Central memory CD8-positive, alpha-beta T cell (primary cell): Measurements from ENCODE around the gene HSFX3.
"Not testable (repeated sequence)": the region's sequence is repeated elsewhere in the genome, so short reads cannot be mapped to it uniquely, and the experiment has no call there.

Experiments
- ATAC-seq: fragments of 150-1000 bp; cut with Tn5 transposase; replicated peaks from 2 replicates; pipeline ENCODE4 v1.10.0; 2022; ENCODE audit warnings: mild to moderate bottlenecking, moderate FRiP score, moderate number of reproducible peaks; ENCODE audit not compliant: poor library complexity, severe bottlenecking; ENCODE audit errors: extremely low read depth
- DNase-seq, 2 donors: peaks; one replicate each; pipeline ENCODE4 v3.0.0; 2021; ENCODE audit warnings: low spot score in 2 of 2
- H3K27ac Mint-ChIP-seq: one replicate; pipeline ENCODE4 v1.8.0; 2022; ENCODE audit warnings: low read depth, mild to moderate bottlenecking, moderate library complexity, mixed read lengths
- H3K27me3 Mint-ChIP-seq: one replicate; pipeline ENCODE4 v1.8.0; 2022; ENCODE audit warnings: mixed read lengths
- H3K36me3 Mint-ChIP-seq: one replicate; pipeline ENCODE4 v1.8.0; 2022; ENCODE audit warnings: mild to moderate bottlenecking, moderate library complexity, mixed read lengths; ENCODE audit not compliant: insufficient read depth
- H3K4me1 Mint-ChIP-seq: one replicate; pipeline ENCODE4 v1.8.0; 2022; ENCODE audit warnings: mixed read lengths
- H3K4me3 Mint-ChIP-seq: one replicate; pipeline ENCODE4 v1.8.0; 2022; ENCODE audit warnings: mild to moderate bottlenecking, moderate library complexity, mixed read lengths
- H3K9me3 Mint-ChIP-seq: one replicate; pipeline ENCODE4 v1.8.0; 2022; ENCODE audit warnings: mixed read lengths

HSFX3 gene

DNA sequence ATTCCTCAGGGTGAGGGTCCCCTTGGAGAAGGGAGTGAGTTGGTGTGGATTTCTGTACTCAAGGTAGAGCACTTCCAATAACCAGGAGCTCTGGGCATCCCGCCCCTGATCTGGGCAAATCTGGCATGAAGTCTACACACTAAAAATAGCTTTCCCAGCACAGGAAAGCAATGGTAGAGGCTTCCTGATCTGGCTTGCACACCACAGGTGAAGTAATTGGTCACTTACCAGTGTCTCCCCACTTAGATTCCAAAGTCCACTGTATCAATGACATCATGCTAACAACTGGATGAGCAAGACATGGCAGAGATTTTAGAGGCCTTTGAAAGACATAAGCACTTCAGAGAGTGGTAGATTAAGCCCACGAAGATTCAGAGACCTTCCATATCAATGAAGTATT, 26.8 kb downstream of the HSFX3 start:
- Mint-ChIP-seq H3K36me3 (peaks cover 20% of the 10 kb centered on the region), H3K27me3 (no peaks in the 10 kb centered on the region), H3K4me3 (no peak overlapping the region), H3K27ac (peak overlapping the region; percentile 94), H3K9me3 (no peaks in the 10 kb centered on the region), H3K4me1 (peaks cover 29% of the 10 kb centered on the region)
- ATAC-seq: no peak
- no peak for DNase-seq

DNA sequence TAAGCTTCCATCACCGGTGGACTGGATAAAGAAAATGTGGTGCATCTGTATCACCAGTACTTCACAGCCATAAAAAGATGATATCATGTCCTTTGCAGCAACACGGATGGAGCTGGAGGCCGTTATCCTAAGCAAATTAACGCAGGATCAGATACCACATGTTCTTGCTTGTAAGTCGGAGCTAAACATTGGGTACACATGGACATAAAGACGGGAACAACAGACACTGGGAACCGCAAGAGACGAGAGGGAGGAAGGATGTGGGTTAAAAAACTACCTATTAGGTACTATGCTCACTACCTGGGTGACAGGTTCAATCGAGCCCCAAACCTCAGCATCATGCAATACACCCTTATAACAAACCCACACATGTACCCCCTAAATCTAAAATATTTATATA, 28.3 kb downstream of the HSFX3 start:
- Mint-ChIP-seq H3K27ac (peak overlapping the region; percentile 94), H3K27me3 (no peaks in the 10 kb centered on the region), H3K4me1 (peaks cover 42% of the 10 kb centered on the region), H3K36me3 (peaks cover 18% of the 10 kb centered on the region), H3K9me3 (no peaks in the 10 kb centered on the region), H3K4me3 (peak overlapping the region; percentile 65)
- ATAC-seq (no peak), DNase-seq (no peak)

DNA sequence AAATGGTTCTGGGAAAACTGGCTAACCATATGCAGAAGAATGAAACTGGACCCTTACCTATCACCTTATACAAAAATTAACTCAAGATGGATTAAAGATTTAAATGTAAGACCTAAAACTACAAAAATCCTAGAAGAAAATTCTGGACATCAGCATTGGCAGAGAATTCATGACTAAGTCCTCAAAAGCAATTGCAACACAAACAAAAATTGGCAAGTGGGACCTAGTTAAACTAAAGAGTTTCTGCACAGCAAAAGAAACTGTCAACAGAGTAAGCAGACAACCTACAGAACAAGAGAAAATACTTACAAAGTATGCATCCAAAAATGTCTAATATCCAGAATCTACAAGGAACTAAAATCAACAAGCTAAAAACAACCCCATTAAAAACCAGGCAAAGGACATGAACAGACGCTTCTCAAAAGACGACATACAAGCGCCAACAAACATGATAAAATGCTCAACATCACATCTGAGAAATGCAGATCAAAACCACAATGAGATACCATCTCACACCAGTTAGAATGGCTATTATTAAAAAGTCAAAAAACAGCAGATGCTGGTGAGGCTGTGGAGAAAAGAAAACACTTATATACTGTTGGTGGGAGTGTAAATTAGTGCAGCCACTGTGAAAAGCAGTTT, 29.0 kb downstream of the HSFX3 start:
- H3K9me3 Mint-ChIP-seq, H3K27me3 Mint-ChIP-seq, DNase-seq, ATAC-seq: not testable (repeated sequence)
- Mint-ChIP-seq H3K27ac (peak overlapping the region; percentile 94), H3K36me3 (peaks cover 15% of the 10 kb centered on the region), H3K4me3 (peak overlapping the region; percentile 65), H3K4me1 (peaks cover 48% of the 10 kb centered on the region)

DNA sequence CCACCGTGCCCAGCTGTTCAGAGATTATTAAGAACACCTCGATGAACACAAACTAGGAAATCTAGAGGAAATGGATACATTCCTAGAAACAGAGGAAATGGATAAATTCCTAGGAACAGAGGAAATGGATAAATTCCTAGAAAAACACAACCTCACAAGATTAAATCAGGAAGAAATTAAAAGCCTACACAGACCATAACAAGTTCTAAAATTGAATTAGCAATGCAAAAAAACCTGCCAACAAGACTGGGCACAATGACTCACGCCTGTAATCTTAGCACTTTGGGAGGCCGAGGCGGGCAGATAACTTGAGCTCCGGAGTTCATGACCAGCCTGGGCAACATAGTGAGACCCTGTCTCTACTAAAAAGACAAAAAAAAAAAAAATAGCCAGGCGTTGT, 31.5 kb downstream of the HSFX3 start:
- no peak for ATAC-seq
- Mint-ChIP-seq H3K36me3 (peaks cover 20% of the 10 kb centered on the region), H3K27me3 (no peaks in the 10 kb centered on the region), H3K4me1 (peaks cover 63% of the 10 kb centered on the region), H3K9me3 (no peaks in the 10 kb centered on the region), H3K4me3 (no peak overlapping the region), H3K27ac (no peak overlapping the region)
- DNase-seq: no peak

DNA sequence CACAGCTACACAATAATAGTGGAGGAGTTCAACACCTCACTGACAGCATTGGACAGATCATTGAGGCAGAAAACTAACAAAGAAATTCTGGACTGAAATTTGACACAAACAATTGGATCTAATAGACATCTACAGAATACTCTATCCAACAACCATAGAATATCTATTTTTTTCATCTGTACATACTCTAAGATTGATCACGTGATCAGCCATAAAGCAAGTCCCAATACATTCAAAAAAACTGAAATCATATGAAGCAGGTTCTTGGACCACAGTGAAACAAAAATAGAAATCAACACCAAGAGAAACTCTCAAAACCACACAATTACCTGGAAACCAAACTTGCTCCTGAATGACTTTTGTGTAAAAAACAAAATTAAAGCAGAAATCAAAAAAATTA, 32.4 kb downstream of the HSFX3 start:
- Mint-ChIP-seq H3K9me3 (no peaks in the 10 kb centered on the region), H3K36me3 (peaks cover 20% of the 10 kb centered on the region), H3K27ac (no peak overlapping the region), H3K4me1 (peaks cover 61% of the 10 kb centered on the region), H3K27me3 (no peaks in the 10 kb centered on the region), H3K4me3 (no peak overlapping the region)
- ATAC-seq: no peak
- no peak for DNase-seq

- Mint-ChIP-seq H3K9me3 (no peaks in the 10 kb centered on the region), H3K27ac (peak overlapping the region; percentile 51), H3K4me1 (peaks cover 56% of the 10 kb centered on the region), H3K4me3 (no peak overlapping the region), H3K36me3 (peaks cover 20% of the 10 kb centered on the region), H3K27me3 (no peaks in the 10 kb centered on the region)
- ATAC-seq: no peak
- DNase-seq: no peak
Observed at GRCh38 chrX:149516604-149517003, 33.1 kb downstream of the HSFX3 start.

DNA sequence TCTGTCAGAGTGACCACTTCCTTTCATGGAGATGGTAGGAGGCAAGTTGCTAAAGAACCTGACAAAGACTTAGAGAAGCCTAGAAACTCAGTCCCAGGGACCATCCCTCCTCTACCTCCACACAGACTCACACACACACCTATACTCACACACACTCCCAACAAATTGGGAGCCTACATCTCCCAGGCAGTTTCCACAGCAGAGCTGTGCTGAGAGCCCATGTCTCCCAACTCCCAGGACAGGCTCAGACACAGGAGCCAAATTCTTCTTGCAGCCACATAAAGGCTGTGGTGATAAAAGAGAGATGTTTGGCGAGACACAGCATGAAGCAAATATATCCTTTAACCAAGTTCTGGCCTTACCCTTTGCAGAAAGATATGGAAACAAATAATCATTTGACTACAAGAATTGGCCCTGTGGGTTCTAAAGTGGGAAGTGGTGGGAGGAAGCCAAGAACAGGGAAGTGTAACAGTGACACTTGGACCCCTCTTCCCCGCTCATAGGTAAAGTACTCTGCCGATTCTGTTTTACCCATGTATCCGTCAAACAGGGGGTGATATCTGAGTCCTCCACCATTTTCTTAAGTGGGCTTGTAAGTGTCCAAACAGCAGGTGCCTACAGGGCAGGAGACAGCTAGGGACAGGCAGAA, 33.6 kb downstream of the HSFX3 start:
- Mint-ChIP-seq H3K4me1 (peaks cover 50% of the 10 kb centered on the region), H3K4me3 (peak overlapping the region; percentile 56), H3K27ac (peak overlapping the region; percentile 89), H3K36me3 (peaks cover 16% of the 10 kb centered on the region), H3K9me3 (no peaks in the 10 kb centered on the region), H3K27me3 (no peaks in the 10 kb centered on the region)
- DNase-seq (no peak), ATAC-seq (no peak)

GRCh38 chrX:149513825-149514428, 35.8 kb downstream of the HSFX3 start:
- Mint-ChIP-seq H3K4me3 (peak overlapping the region; percentile 27), H3K9me3 (no peaks in the 10 kb centered on the region), H3K4me1 (peaks cover 42% of the 10 kb centered on the region), H3K36me3 (peaks cover 9% of the 10 kb centered on the region), H3K27me3 (no peaks in the 10 kb centered on the region), H3K27ac (peak overlapping the region; percentile 89)
- ATAC-seq: peak; percentile 79
- DNase-seq: peak in 1 of 2 donors; percentile 37

DNA sequence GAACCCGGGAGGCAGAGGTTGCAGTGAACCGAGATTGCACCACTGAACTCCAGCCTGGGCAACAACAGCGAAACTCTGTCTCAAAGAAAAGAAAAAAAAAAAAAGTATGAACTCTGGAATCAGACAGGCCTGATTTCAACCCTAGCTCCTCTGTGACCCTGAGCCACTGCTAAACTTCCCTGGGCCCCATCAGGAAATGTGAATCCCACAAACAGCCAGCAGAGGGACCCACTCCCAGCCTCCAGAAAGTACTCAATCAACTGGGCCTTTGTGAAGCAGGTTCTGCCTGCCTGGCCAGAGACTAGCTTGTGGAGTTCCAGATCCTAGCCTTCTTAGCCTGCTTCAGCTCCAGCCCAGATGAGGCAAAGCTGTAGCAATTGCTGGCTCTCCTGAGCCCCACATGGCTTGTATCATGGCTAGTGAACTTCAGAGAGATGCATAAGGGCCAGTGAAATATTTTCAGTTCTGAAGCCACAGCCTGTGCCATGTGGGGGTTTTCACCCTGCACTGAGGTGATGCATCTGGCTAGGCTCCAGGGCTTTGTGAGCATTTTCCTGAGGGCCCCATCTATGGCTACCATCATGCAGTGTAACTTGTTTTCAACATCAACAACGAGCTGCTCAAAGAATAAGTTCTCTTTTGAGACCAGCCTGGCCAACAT, 37.4 kb downstream of the HSFX3 start:
- no peak for ATAC-seq
- Mint-ChIP-seq H3K4me1 (peaks cover 35% of the 10 kb centered on the region), H3K27me3 (no peaks in the 10 kb centered on the region), H3K4me3 (no peak overlapping the region), H3K27ac (peak overlapping the region; percentile 76), H3K9me3 (no peaks in the 10 kb centered on the region), H3K36me3 (peaks cover 9% of the 10 kb centered on the region)
- DNase-seq: peak; percentile 42 to 56

- no peaks in the 10 kb centered on the region for H3K9me3 Mint-ChIP-seq
- no peaks in the 10 kb centered on the region for H3K27me3 Mint-ChIP-seq
- DNase-seq (no peak), ATAC-seq (no peak)
- H3K27ac Mint-ChIP-seq: no peak overlapping the region
- peaks cover 26% of the 10 kb centered on the region for H3K4me1 Mint-ChIP-seq
- no peak overlapping the region for H3K4me3 Mint-ChIP-seq
- H3K36me3 Mint-ChIP-seq: peaks cover 7% of the 10 kb centered on the region
Observed at GRCh38 chrX:149511081-149511480, 38.6 kb downstream of the HSFX3 start.

DNA sequence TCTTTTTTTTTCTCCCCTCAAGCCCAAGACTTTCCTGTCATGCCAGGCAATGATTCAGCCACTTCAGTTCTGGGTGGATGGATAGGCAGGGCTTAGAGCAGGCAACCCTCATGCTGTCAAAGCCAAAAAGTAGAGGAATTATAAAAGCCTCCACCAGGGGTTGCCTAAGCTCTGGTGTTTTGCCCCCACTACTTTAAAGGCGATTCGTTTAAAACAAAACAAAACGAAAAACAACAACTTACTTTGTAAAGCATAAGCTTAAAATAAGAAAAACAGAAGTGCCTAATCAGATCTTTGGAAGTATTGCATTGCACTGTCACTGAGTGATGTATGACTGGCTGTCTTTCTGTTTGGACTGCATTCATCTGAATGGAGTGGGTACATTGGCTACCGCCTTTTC, 39.3 kb downstream of the HSFX3 start:
- Mint-ChIP-seq H3K27me3 (no peaks in the 10 kb centered on the region), H3K27ac (no peak overlapping the region), H3K4me1 (peaks cover 24% of the 10 kb centered on the region), H3K9me3 (no peaks in the 10 kb centered on the region), H3K36me3 (peaks cover 6% of the 10 kb centered on the region), H3K4me3 (no peak overlapping the region)
- ATAC-seq (no peak), DNase-seq (no peak)

- Mint-ChIP-seq H3K4me1 (peaks cover 23% of the 10 kb centered on the region), H3K27ac (no peak overlapping the region), H3K36me3 (peaks cover 22% of the 10 kb centered on the region), H3K9me3 (no peaks in the 10 kb centered on the region), H3K27me3 (no peaks in the 10 kb centered on the region), H3K4me3 (no peak overlapping the region)
- no peak for DNase-seq
- no peak for ATAC-seq
Observed at GRCh38 chrX:149508467-149508866, 41.3 kb downstream of the HSFX3 start.
